Superior temporal gyrus (tissue), 1 donor: ENCODE results near the gene STIM1.

Experiments used
- DNase-seq: peaks from one replicate; pipeline ENCODE4 v3.0.0-alpha.2; 2016; ENCODE audit errors: extremely low spot score

The STIM1 gene

GRCh38 chr11:3830730-3831129, 24.7 kb upstream of the STIM1 start:
- DNase-seq, result no peak

- no peak for DNase-seq
Observed at GRCh38 chr11:3831378-3832239, 23.9 kb upstream of the STIM1 start.

- no peak for DNase-seq
Observed at GRCh38 chr11:3832816-3833215, 22.6 kb upstream of the STIM1 start.

- DNase-seq, result no peak
Observed at GRCh38 chr11:3833449-3833848, 22.0 kb upstream of the STIM1 start.

GRCh38 chr11:3834349-3834663, 21.2 kb upstream of the STIM1 start:
- no peak for DNase-seq

GRCh38 chr11:3834664-3835461, 20.6 kb upstream of the STIM1 start:
- DNase-seq, result peak; percentile 32

- peak; percentile 72 for DNase-seq
Observed at GRCh38 chr11:3835751-3836150, 19.7 kb upstream of the STIM1 start.

- DNase-seq, result no peak
Observed at GRCh38 chr11:3836903-3837302, 18.6 kb upstream of the STIM1 start.

GRCh38 chr11:3837793-3838192, 17.7 kb upstream of the STIM1 start:
- no peak for DNase-seq

GRCh38 chr11:3838504-3838903, 17.0 kb upstream of the STIM1 start:
- DNase-seq, result no peak

- no peak for DNase-seq
Observed at GRCh38 chr11:3840004-3840869, 15.2 kb upstream of the STIM1 start.

- no peak for DNase-seq
Observed at GRCh38 chr11:3840870-3841425, 14.5 kb upstream of the STIM1 start, which contains the start of gene RHOG. Gene RHOG, minus strand, starts transcription at chr11:3840959. Its CDS starts 12,821 bp downstream, at chr11:3828138.

GRCh38 chr11:3841426-3842350, 13.8 kb upstream of the STIM1 start:
- peak; percentile 90 for DNase-seq

- DNase-seq, result no peak
Observed at GRCh38 chr11:3843326-3843725, 12.1 kb upstream of the STIM1 start.

GRCh38 chr11:3845246-3845645, 10.2 kb upstream of the STIM1 start:
- DNase-seq, result no peak

- DNase-seq, result no peak
Observed at GRCh38 chr11:3845670-3846069, 9.8 kb upstream of the STIM1 start.

- peak; percentile 82 for DNase-seq
Observed at GRCh38 chr11:3849297-3849874, 6.1 kb upstream of the STIM1 start.

GRCh38 chr11:3853545-3853842, 2.0 kb upstream of the STIM1 start:
- no peak for DNase-seq

GRCh38 chr11:3853899-3854659, 1.4 kb upstream of the STIM1 start:
- DNase-seq, result no peak

- no peak for DNase-seq
Observed at GRCh38 chr11:3854660-3854976, 846 bp upstream of the STIM1 start.
